Spleen (tissue), 7 donors: ENCODE results near the gene AREG.

Experiments
- POLR2A ChIP-seq, 3 donors: fragments of 450-650 bp; IDR thresholded peaks; one replicate each; pipeline ENCODE4 v1.5.1; 2017; ENCODE audit warnings: antibody characterized with exemption in 3 of 3, mild to moderate bottlenecking in 1 of 3
- POLR2AphosphoS5 ChIP-seq, 3 donors: sonication (generic); formaldehyde crosslinking; IDR thresholded peaks; one replicate each; pipeline ENCODE4 v1.5.1; 2017; ENCODE audit warnings: antibody characterized with exemption in 3 of 3
- TF ChIP-seq, protein P1 (sequence below), 11 experiments: fragments of 200-600 bp in 7 of 11; fragments of 450-650 bp in 4 of 11; sonication (generic) in 4 of 11; IDR thresholded peaks in 8 of 11; conservative IDR thresholded peaks in 3 of 11; 1 replicate in 7 of 11; 2 replicates in 4 of 11; pipeline versions ENCODE4 v1.4.0 to v1.8.0; 2016 to 2021; ENCODE audit warnings: antibody characterized with exemption in 11 of 11, inconsistent platforms in 4 of 11, mild to moderate bottlenecking in 1 of 11
- donor health status: DM: no; HTN: no; CAD: no; lungs with moderate emphysema.
- donor health status: DM: no; HTN: no; CAD: no.
- donor health status: DM: no; HTN: no; CAD: no.

DNA sequence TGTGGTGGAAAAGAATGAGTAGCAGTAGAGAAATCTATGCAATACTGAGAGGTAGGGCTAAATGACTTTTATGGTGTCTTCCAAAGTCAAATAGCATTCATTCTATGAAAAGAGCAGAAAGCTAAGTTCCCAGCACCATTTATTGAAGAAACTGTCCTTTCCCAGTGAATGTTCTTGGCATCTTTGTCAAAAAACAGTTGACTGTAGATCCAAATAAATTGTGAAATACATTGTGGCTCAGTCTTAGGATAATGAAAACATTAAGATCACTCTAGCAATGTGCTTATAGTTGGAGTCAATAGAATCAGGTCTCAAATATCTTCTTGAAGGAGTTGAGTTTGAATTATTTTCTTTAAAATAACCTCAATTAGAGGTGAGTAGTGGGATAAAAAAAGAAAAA, 19.4 kb downstream of the AREG start:
- no peak for TF ChIP-seq POLR2AphosphoS5 (IDR thresholded peaks at IDR 0.05)
- no peak for TF ChIP-seq POLR2A (IDR thresholded peaks at IDR 0.05)
- TF ChIP-seq, protein P1, sequence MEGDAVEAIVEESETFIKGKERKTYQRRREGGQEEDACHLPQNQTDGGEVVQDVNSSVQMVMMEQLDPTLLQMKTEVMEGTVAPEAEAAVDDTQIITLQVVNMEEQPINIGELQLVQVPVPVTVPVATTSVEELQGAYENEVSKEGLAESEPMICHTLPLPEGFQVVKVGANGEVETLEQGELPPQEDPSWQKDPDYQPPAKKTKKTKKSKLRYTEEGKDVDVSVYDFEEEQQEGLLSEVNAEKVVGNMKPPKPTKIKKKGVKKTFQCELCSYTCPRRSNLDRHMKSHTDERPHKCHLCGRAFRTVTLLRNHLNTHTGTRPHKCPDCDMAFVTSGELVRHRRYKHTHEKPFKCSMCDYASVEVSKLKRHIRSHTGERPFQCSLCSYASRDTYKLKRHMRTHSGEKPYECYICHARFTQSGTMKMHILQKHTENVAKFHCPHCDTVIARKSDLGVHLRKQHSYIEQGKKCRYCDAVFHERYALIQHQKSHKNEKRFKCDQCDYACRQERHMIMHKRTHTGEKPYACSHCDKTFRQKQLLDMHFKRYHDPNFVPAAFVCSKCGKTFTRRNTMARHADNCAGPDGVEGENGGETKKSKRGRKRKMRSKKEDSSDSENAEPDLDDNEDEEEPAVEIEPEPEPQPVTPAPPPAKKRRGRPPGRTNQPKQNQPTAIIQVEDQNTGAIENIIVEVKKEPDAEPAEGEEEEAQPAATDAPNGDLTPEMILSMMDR (IDR thresholded peaks at IDR 0.05 in 8 of 11, conservative IDR thresholded peaks at IDR 0.05 in 3 of 11): no peak
